HG02623 (cell line): ENCODE data around the gene PTCD2.

Source experiments
- ATAC-seq: cut with Tn5 transposase; IDR thresholded peaks from one replicate; pipeline ENCODE4 v1.9.1; 2021; ENCODE audit warnings: moderate library complexity; ENCODE audit not compliant: unreplicated experiment

The PTCD2 gene

DNA sequence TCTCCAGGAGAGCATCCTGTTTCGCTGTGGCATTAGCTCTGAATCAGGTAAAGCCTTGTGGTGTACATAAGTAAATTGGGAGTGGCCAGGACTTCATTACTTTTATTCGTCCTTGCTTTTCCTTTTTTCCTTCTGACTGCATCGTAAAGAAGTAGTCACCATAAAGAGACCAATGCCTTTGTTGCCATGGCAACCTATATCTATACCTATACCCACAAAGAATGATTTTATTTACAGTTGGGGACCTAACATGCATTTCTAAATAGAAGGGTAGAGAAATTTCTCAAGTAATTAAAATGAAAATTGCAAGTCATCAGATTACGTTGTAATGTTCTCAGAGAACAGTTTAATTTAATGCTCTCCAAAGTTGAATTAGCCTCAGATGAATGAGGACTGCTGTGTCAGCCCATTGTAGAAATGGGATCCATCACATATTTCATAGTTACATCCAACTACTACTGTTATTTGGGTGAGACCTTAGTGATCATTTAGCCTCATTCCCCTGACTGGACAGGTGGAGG lies 18.6 kb downstream of the PTCD2 start:
- ATAC-seq: no peak

DNA sequence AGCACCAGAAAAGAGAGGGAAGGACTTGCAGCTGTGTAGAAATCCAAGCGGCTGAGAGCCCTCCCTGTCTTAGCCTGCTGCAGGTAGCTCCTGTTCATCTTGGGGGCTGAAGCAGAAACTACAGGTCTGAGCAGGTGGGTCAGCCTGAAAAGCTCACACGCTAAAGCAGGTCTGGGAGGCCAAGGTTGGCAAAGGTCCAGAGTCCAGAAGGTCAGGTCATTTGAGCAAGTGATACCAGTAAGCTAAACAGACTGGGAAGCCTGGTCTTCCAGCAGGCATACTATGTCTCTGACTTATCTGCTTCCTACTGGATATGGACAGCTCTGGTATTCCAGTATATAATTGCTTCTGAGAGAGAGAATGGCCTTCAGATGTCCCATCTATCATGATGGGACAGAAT lies 26.2 kb downstream of the PTCD2 start:
- no peak for ATAC-seq

- no peak for ATAC-seq
These were observed 27.7 kb downstream of the PTCD2 start for GRCh38 chr5:72347801-72348308.

GRCh38 chr5:72351376-72351775 lies 31.2 kb downstream of the PTCD2 start:
- no peak for ATAC-seq

DNA sequence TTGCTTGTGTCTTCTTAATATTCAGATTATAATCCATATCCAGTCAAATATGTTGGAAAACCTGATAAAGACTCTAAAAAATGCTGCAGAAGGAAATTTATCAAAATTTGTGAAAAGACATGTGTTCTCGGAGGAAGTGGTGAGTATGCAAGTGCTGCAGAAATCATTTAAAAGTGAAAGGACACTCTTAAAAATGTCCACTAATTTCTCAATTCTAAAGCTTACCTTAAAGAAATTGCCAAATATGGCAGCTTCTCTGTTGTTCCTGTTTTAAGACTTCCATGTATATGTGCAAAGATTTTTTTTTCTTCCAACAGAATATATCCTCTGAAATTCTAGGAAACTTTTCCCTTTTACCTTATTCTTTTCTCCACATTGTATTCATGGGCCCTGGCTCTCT lies 32.4 kb downstream of the PTCD2 start:
- no peak for ATAC-seq

- no peak for ATAC-seq
These were observed 32.9 kb downstream of the PTCD2 start for GRCh38 chr5:72353046-72353445.

DNA sequence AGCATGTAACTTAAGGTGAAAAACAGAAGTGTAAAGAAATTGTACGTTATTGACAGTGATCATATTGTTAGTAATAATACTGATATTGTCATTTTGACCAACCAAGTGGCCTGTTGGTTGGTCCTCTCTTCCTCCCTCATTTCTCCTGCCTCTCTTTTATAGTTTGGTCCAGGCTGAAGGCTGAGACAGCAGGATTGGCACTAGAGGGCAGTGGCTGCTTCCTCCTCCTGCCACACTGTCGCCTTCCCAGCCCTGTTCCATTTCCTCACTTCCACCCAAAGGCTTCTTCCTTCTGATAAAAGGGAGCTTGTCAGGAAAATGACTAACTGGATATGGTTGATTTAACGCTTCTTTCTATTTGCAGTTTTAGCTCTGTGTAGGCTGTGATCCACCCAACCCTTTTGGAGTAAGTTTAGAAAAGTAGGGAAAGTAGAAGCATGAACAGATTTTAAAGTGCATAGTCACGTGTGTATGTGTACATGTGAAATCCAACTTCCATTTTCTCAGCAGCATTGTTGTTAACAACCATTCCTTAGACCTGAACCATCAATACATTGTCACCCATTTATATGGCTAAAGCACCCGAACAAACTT lies 35.6 kb downstream of the PTCD2 start:
- ATAC-seq: no peak

DNA sequence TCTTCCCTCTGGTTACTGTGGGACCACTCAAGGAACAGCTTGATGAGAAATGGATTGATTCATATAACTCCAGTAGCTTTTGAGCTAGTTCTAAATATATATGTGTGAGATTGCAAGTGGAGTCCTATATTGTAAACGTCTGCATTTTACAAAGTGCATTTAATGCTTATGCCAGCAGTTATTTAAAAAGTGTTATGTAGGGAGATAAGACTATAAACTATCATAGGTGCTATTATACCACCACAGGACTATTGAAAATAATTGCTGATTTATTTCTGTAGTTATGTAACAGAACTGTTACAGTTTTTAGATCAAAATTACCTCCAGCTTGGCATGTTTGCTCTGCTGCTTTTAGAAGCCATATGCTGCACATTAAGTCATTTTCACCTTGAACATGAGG lies 36.2 kb downstream of the PTCD2 start:
- no peak for ATAC-seq

DNA sequence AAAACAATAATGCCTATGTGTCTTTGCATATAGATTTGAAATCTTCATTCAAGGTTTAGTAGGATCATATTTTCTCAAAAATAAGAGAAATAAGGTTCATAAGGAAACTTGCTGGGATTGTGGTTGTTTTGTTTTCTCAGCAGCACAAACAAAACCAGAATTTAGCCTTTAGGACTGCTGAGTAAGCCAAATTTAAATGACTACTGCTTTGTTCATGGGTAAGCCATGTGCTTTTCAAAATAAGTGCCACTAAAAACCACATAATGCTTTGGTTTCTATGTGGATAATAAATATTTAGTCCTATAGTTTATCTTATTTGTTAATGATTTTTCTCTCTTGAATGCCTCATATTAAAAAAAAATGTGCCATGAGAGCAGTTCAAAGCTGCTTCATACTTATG lies 38.8 kb downstream of the PTCD2 start:
- no peak for ATAC-seq

DNA sequence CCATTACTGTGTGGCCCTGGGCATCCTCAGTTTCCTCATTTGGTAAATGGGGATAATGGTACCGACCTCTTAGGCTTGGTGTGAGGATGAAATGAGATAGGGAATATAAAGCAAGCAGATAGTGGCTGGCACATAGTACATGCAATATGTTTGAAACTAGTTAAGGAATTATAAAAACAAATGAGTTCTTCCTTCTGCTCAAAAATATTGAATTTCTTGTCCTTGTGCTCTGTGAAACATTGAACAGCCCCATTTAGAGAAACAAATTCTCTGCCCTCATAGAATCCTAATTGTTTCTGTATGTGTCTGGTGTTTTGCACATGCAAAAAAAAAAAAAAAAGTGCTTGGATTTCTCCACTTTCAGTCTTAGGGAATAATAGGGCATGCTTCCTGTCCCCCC lies 39.7 kb downstream of the PTCD2 start:
- no peak for ATAC-seq

GRCh38 chr5:72363166-72363802 lies 43.1 kb downstream of the PTCD2 start:
- ATAC-seq: no peak

DNA sequence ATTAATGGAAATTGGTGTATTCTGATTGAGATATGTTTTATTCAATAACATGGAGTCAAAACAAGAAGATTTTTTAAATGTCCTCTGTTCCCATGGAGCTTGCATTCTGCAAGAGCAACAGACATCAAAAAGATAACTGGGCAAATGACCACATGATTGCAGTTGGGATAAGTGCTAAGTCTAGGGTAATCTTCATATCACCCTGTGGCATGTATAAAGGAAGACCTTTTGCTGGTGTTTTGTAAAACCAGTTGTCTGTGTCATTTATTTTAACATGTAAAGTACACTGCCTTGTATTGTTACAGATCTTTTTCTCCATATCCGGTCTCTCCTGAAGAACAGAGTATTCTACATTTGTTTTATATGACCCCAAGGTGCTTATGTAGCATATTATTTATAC lies 44.0 kb downstream of the PTCD2 start:
- no peak for ATAC-seq

DNA sequence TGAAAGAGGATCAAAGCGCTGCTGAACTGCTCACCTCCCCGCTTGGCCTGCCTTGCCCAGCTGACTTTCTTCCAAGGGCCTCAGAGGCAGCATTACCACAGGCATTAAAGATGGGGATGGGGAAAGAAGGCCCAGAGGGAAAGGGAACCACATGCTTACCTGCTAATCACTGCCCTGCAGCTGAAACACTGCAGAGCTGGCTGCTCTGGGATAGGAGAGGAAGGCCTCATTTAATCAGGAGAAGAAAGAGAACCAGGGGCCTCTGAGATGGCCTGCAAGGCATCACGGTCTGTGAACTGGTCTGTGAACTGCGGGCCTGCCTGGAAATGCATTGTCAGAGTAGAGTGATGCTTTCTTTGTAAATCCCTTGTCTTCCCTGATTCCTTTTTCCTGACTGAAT lies 44.8 kb downstream of the PTCD2 start:
- no peak for ATAC-seq

- peak; percentile 63 for ATAC-seq
These were observed 46.3 kb downstream of the PTCD2 start for GRCh38 chr5:72366324-72366976.

GRCh38 chr5:72368271-72368670 lies 48.1 kb downstream of the PTCD2 start:
- ATAC-seq: no peak

GRCh38 chr5:72369301-72369700 lies 49.1 kb downstream of the PTCD2 start:
- no peak for ATAC-seq

DNA sequence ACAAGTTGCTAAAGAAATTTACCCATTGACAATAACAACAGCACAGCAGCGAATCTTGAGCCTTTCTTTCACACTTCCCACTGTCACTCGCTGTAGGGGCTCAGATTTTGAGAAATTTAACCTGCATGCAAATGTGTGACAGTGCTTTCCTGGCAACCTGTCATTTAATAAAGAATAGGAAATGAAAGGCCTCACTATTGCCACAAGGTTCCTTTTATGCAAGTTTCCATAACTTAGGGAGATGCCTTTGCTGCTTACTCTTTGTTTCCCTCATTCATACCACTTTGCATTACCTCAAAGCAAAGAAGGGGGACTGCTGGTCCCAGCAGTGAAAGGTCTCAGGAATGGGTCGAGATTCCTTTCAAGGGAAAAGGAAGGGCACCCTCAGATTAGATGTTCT lies 49.5 kb downstream of the PTCD2 start:
- no peak for ATAC-seq

GRCh38 chr5:72372331-72372730 lies 52.2 kb downstream of the PTCD2 start:
- no peak for ATAC-seq

- ATAC-seq: no peak
These were observed 52.8 kb downstream of the PTCD2 start for GRCh38 chr5:72372923-72373322.

DNA sequence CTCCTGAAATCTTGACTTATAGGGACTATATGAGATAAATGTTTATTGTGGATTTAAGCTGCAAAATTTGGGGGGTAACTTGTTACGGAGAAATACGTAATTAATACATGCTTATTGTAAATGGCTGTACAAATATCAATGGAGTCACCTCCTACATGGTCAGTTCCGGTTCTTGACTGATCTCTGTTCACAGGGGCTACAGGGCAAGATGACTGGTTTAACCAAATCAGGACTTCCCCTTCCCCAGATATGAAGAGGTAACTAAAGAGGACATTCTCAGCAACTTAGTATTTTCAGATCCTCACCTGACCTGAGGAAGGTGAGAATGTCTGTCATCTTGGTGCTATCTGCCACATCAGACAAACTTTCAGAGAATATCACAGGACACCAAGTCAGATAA lies 54.7 kb downstream of the PTCD2 start:
- ATAC-seq: no peak

DNA sequence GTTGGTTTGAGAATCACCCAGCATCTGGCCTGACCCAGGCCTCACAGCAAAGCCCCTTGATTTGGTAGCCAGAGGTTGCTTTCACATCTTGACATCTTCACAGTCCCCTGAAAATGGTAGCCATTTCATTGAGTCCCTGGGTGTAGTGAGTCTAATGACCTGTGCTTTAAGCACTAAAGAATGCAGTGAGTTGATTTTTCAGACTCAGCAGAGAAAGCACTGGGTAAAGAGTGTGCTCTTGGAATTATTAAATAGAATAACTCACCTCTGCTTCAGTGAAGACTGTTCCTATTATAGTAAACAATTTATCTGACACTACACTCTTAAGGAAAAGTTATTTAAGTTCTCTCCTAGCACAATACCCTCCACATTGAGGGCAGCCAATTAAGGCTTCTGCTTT lies 56.2 kb downstream of the PTCD2 start:
- ATAC-seq: no peak
